Measurements from ENCODE around the gene KCNAB2.
A peak's percentile ranks its signal among the peaks of the same experiment; 100 is the strongest.

Gene KCNAB2

GRCh38 chr1:6127587-6128163 is 82.0 kb downstream of the KCNAB2 start:
- peak; percentile 66 for DNase-seq (ENCODE audit: low read depth, low spot score)

GRCh38 chr1:6128276-6129081 is 82.8 kb downstream of the KCNAB2 start:
- DNase-seq (ENCODE audit: low read depth, low spot score): no peak

DNA sequence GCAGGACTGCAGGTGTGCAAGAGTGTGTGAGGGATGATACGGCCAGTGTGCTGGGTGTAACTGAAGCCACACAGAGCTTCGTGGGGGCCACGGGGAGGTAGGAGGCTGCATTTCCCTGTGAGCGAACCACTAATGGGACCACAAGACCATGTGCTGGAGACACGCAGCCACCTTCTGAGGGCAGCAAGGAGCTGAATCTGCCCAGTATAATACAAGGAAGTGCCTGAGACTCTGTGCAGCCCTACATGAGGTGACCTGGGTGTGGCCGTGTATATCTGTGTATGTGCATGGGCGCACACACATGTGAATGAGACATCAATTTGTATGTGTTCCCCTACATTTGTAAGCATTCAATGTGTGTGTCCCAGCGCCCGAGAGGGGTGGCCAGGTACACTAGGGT is 83.6 kb downstream of the KCNAB2 start:
- no peak for DNase-seq (ENCODE audit: low read depth, low spot score)

DNA sequence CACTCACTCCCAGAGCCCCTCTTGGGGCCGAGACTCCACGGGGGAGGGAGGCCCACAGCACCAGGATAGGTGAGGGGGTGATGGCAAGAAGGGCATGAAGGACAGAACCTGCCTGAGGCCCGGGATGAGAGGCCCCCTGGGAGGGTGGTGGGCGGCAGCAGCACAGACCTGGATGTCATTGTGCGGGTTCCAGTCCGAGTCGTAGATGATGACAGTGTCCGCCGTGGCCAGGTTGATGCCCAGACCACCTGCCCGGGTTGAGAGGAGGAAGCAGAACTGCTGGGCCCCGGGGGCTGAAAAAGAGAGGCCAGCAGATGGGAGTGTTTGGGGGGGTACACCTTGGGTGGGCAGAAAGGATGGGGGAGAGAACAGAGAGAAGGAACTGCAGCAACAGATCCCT is 84.3 kb downstream of the KCNAB2 start:
- no peak for DNase-seq (ENCODE audit: low read depth, low spot score)

GRCh38 chr1:6130596-6130995 is 84.9 kb downstream of the KCNAB2 start:
- DNase-seq (ENCODE audit: low read depth, low spot score): no peak

- no peak for DNase-seq (ENCODE audit: low read depth, low spot score)
Measured at GRCh38 chr1:6131561-6131960, 85.9 kb downstream of the KCNAB2 start.

DNA sequence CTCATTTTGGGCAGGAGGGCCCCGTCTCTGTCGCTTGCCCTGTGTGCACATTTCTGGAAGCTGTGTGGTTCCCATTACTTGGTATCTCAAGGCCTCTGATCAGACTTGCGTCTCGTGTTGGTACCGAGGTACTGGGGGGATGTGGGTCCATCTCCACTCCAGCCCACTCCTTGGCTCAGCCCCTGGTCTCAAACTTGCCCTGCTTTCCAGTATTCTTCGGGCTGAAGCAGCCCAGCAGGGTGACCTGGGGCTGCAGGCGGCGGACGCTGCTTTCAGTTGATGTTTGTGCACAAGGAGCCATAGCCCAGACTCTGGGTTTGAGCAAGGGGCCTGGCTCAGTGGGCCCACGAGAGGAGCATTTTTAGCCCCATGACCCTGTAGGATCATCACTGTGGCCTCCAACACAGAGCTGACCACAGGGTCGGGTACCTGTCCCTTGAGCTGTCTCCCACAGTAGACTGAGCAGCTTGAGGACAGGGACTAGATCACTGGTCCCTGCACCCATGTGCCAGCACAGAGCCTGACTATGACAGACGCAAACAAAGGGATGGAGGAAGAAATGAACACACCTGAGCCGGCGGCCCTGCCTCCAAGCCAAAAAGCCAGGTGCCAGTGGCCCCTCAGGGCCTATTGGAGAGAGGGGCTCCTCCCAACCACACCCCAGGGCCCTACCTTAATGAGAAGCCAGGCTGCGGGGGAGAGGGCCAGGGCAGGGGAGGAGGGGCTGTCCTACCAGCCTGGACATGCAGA is 87.6 kb downstream of the KCNAB2 start:
- no peak for DNase-seq (ENCODE audit: low read depth, low spot score)

- DNase-seq (ENCODE audit: low read depth, low spot score): no peak
Measured at GRCh38 chr1:6134206-6134605, 88.5 kb downstream of the KCNAB2 start.

DNA sequence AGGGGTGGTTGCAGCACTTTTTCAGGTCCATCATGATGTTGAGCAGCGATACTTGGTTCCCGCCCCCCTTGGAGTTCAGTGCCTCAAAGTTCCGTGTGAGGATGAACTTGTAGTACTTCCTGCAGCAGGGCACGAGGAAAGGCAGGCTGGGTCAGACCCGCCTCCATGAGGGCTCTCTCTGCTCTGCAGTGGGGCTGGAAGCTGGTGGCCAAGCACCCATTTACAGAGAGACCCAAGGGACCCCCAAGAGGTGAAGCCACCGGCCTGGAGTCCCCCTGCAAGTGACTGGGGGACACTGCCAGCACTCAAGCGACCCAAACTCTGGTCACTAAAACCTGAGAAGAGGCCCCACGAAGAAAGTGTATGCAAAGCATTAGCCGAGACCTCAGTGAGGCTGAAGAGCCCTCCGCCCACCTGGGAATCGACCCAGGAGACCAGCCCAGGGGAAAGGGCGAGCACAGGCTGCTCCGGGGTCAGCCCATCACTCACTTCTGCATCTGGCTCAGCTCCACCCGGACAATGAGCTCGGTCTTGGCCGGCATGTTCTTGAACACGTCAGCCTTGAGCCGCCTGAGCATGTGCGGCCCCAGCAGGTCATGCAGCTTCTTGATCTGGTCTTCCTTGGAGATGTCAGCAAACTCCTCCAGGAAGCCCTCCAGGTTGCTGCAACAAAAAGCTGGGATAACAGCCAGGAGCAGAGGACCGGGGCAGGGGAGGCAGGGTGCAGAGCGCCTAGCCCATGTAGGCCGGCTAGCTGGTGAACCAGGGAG is 89.2 kb downstream of the KCNAB2 start:
- DNase-seq (ENCODE audit: low read depth, low spot score): no peak

GRCh38 chr1:6136516-6137220 is 91.0 kb downstream of the KCNAB2 start:
- DNase-seq (ENCODE audit: low read depth, low spot score): no peak

DNA sequence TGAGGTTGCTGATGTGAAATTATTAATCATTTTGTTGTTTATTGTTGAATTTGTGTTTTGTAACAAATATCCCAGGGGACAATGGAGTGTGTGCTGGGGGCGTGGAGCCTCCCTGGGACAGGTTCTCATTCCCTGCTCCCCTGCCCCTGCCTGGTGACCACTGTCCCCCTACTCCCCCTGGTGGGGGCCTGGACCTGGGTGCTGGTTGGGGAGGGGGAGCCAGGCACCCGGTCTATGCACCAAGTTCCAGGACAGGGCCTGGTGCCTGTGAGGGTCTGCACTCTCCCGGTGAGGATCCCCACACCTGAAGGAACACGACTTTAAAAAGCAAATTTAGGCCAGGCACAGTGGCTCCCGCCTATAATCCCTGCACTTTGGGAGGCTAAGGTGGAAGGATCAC is 92.1 kb downstream of the KCNAB2 start:
- DNase-seq (ENCODE audit: low read depth, low spot score): no peak

- no peak for DNase-seq (ENCODE audit: low read depth, low spot score)
Measured at GRCh38 chr1:6140413-6140812, 94.7 kb downstream of the KCNAB2 start.

GRCh38 chr1:6141592-6141991 is 95.9 kb downstream of the KCNAB2 start:
- DNase-seq (ENCODE audit: low read depth, low spot score): no peak

DNA sequence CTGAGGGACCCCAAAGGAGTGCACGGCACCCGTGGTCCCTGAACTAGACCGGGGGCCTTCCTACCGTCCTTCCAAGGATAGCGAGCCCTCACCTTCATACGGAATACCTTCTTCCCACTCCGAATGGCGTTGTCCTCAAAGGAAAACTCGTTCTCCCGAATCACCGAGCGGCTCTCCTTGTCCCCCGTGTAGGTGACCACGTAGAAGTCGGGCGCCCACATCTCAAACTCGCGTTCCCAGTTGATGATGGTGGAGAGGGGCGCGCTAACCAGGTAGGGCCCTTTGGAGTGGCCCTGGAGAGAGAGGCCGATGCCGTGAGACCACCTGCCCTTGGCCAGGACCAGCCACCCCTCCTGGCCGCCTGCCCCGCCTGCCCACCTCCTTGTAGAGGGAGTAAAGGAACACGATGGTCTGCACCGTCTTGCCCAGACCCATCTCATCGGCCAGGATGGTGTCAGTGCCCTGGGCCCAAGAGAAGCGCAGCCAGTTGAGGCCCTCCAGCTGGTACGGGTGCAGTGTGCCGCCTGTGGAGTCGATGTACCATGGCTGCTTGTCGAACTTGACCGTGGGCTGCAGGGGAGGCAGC is 96.4 kb downstream of the KCNAB2 start:
- no peak for DNase-seq (ENCODE audit: low read depth, low spot score)

DNA sequence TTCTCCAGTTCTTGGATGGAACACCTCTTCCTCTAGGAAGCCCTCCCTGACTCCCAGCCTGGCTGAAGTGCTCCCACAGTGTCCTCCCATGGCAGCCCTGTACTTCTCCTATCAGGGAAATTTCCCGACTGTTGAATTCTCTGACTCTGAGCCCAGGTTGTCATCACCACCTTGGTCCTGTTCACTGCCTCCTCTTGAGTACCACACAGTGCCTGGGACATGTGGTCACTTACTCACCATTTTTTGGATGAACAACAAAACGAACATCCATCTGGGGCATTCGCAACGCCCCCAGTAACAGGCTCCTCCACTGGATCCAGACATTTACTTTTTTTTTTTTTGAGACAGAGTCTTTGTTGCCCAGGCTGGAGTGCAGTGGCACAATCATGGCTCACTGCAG is 97.0 kb downstream of the KCNAB2 start:
- no peak for DNase-seq (ENCODE audit: low read depth, low spot score)

GRCh38 chr1:6143395-6143794 is 97.7 kb downstream of the KCNAB2 start:
- no peak for DNase-seq (ENCODE audit: low read depth, low spot score)

DNA sequence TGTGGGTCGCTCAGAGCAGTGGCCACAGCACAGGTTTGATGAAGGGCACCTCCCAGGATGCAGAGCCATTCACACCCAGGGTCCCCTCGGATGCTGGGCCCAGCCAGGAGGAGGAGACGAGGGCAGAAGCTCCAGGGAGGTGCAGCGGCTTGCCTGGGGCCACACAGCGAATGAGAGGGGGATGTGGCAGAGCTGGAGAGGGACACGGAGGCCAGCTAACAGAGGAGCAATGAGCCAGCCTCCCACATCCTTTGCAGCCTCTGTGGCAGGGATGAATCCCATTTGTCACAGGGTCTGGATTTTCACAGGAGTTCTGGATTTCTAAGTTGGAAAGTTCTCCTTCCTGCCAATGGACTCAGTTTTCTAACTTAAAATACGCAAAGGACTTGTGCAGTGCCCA is 98.5 kb downstream of the KCNAB2 start:
- no peak for DNase-seq (ENCODE audit: low read depth, low spot score)

- DNase-seq (ENCODE audit: low read depth, low spot score): no peak
Measured at GRCh38 chr1:6144647-6145395, 99.1 kb downstream of the KCNAB2 start.

DNA sequence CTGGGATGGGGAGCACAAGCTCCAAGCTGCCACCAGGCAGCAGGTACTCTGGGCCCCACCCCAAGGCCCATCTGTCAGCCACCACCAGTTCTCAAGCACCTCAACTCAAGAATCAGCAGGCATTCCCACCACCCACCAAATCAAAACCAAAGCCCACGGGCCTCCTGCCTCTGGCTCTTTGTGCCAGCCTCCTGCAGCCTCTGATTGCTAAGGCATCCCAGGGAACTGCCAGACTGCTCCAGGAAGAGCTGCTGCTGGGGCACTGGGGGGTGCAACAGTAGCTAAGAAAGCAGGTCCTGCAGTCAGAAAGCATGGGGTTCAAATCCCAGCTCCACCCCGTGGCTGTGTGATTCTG is 99.7 kb downstream of the KCNAB2 start:
- no peak for DNase-seq (ENCODE audit: low read depth, low spot score)

DNA sequence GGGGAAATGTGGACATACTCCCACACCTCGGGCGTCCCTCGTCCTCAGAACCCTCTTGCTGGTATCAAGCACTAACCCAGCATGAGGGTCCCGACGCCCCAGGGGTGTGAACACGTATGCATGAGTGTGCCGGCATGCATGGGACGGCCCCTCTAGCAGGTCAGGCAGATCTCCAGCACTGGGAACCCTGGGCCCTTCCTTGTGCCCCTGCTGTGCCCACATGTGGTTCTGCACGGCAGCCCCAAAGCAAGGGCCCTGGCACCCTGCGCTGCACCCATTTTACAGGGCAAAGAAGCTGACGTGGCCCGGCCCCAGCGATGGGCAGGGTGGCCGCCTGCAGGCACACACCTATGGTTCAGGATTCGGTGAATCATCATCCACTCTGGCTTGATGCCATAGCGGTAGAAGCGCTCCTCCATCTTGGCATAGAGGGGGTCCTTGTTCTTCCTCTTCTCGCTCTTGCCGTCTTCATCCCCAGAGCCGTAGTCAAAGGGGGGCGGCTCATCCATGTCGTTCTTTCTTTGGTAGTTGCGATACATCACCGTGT is 100.2 kb downstream of the KCNAB2 start:
- no peak for DNase-seq (ENCODE audit: low read depth, low spot score)

Measured in astrocyte of the hippocampus (primary cell).